H1 (cell line): ENCODE measurements around the gene ADM.

Source experiments
- BACH1 ChIP-seq: IDR thresholded peaks from 2 replicates; pipeline ENCODE4 v1.6.1; 2012; ENCODE audit warnings: low read length, improper control_type of control experiment
- CTCF ChIP-seq, 3 experiments: IDR thresholded peaks; 1 replicate in 2 of 3; 2 replicates in 1 of 3; pipeline versions ENCODE4 v1.5.1 to v1.6.1; 2011; ENCODE audit warnings: low read length in 3 of 3, mild to moderate bottlenecking in 3 of 3, inconsistent platforms in 2 of 3, low read depth in 1 of 3, moderate library complexity in 1 of 3; ENCODE audit not compliant: insufficient read depth in 1 of 3; ENCODE audit errors: control extremely low read depth in 1 of 3

DNA sequence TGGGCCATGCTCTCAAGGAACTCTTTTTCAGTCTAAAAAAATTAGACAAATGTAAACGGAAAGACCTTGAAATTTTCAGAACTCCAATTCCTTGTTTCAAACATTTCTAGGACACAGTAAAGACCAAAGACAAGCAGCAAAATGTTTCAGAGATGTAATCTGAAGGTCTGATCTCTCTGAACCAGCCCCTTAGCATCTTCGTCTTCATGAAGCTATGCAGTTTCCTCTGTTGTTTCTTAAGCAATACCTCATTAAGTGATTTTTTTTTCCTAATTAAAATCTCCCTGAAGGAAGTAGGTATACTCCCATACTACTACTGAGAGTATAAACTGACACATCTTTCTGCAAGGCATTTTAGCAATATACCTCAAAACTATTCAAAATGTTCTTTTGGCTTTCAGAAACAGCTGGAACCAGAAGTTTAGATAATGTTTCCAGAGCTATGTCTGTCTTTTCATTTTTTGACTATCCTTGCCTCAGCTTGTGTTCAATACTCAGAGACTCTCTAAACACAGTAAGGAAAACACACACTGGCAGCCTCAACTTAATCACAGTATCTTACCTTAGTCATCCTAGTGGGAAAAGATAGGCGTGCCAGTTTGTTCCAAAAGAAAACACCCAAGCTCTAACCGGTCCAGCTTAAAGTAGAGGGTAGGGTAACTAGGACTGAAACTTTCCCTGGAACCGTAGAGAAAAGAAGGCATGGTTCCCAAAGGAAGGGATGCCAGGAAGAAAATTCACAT is 36.0 kb upstream of the ADM start:
- TF ChIP-seq CTCF (IDR thresholded peaks at IDR 0.05; ENCODE audit: control extremely low read depth in 1 of 3, insufficient read depth in 1 of 3, low read depth in 1 of 3, low read length in 3 of 3), result no peak
- no peak for TF ChIP-seq BACH1
